ENCODE measurements around the gene SUPT3H.

The SUPT3H gene

DNA sequence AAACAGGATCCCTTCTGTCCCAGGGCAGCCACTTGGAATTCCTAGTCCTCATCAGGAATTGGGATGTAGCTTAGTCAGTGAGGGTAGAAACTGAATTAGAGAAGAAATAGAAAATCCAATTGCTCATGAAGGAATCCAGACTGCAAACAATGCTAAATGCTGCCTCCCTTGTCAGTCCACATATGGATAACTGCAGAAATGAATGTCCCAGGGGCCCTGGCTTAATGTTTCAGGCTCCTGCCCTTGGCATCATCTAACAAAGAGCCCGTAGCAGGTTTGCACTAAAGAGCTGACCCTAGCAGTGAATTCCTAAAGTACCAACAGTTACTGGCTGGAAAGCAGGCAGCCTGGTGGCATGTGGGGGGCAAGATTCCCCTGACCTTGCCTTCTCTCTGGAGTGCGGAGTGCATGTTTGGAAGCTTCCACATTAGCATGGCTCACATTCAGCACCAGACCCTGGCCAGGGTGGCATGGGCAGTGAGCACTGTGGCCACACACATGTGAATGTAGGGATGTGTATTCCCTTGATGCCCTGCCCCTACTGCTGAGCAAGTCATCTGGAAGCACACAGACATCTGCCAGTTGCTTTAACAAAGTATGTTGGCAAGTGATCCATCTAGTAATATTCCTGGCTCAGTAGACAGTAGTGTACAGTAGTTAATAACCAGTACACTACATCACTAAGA lies 595.7 kb downstream of the SUPT3H start:
- TF ChIP-seq, protein P1, sequence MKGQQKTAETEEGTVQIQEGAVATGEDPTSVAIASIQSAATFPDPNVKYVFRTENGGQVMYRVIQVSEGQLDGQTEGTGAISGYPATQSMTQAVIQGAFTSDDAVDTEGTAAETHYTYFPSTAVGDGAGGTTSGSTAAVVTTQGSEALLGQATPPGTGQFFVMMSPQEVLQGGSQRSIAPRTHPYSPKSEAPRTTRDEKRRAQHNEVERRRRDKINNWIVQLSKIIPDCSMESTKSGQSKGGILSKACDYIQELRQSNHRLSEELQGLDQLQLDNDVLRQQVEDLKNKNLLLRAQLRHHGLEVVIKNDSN (IDR thresholded peaks at IDR 0.05), result no peak
- TF ChIP-seq, protein P2, sequence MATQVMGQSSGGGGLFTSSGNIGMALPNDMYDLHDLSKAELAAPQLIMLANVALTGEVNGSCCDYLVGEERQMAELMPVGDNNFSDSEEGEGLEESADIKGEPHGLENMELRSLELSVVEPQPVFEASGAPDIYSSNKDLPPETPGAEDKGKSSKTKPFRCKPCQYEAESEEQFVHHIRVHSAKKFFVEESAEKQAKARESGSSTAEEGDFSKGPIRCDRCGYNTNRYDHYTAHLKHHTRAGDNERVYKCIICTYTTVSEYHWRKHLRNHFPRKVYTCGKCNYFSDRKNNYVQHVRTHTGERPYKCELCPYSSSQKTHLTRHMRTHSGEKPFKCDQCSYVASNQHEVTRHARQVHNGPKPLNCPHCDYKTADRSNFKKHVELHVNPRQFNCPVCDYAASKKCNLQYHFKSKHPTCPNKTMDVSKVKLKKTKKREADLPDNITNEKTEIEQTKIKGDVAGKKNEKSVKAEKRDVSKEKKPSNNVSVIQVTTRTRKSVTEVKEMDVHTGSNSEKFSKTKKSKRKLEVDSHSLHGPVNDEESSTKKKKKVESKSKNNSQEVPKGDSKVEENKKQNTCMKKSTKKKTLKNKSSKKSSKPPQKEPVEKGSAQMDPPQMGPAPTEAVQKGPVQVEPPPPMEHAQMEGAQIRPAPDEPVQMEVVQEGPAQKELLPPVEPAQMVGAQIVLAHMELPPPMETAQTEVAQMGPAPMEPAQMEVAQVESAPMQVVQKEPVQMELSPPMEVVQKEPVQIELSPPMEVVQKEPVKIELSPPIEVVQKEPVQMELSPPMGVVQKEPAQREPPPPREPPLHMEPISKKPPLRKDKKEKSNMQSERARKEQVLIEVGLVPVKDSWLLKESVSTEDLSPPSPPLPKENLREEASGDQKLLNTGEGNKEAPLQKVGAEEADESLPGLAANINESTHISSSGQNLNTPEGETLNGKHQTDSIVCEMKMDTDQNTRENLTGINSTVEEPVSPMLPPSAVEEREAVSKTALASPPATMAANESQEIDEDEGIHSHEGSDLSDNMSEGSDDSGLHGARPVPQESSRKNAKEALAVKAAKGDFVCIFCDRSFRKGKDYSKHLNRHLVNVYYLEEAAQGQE (IDR thresholded peaks at IDR 0.05; ENCODE audit: low read depth), result no peak
- TF ChIP-seq TEAD4 (IDR thresholded peaks at IDR 0.05) (no peak), ZBTB7A (IDR thresholded peaks at IDR 0.05; ENCODE audit: low read depth) (no peak), YY1 (IDR thresholded peaks at IDR 0.05; ENCODE audit: low read depth) (no peak), CREB1 (IDR thresholded peaks at IDR 0.05; ENCODE audit: low read depth) (no peak), CEBPB (IDR thresholded peaks at IDR 0.05) (no peak), RAD21 (IDR thresholded peaks at IDR 0.05; ENCODE audit: low read depth) (no peak), EGR1 (IDR thresholded peaks at IDR 0.05) (no peak), FOXM1 (IDR thresholded peaks at IDR 0.05; ENCODE audit: borderline replicate concordance, low read depth) (no peak), NFIC (IDR thresholded peaks at IDR 0.05) (no peak), EP300 (IDR thresholded peaks at IDR 0.05; ENCODE audit: borderline replicate concordance) (no peak), TCF12 (IDR thresholded peaks at IDR 0.05; ENCODE audit: low read depth) (no peak), TAF1 (IDR thresholded peaks at IDR 0.05; ENCODE audit: low read depth) (no peak)
- TF ChIP-seq, protein P3, sequence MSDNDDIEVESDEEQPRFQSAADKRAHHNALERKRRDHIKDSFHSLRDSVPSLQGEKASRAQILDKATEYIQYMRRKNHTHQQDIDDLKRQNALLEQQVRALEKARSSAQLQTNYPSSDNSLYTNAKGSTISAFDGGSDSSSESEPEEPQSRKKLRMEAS (IDR thresholded peaks at IDR 0.05), result no peak

DNA sequence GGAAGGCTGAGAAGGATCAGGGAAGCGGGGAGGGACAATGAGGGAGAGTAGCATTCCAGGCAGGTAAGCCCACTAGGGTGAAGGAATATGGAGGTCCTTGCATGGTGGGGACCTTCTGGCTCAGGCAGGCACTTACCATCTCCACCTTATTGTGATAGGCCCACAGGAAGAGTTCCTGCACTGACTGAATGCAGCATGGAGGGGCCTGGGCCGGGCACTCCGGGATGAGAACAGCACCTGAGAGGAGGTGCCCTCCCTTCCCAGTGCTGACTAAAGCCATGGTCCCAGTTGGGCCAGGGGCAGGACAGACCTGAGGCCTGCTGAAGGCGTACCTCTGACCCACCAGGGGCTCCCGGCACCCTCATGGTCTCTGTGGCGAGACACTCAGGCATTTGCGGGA lies 597.6 kb downstream of the SUPT3H start:
- TF ChIP-seq ZBTB7A (IDR thresholded peaks at IDR 0.05; ENCODE audit: low read depth), result no peak
- no peak for TF ChIP-seq EP300 (IDR thresholded peaks at IDR 0.05; ENCODE audit: borderline replicate concordance)
- no peak for TF ChIP-seq EGR1 (IDR thresholded peaks at IDR 0.05)
- TF ChIP-seq TEAD4 (IDR thresholded peaks at IDR 0.05), result no peak
- TF ChIP-seq, protein P2 (IDR thresholded peaks at IDR 0.05; ENCODE audit: low read depth), result no peak
- no peak for TF ChIP-seq RAD21 (IDR thresholded peaks at IDR 0.05; ENCODE audit: low read depth)
- no peak for TF ChIP-seq TAF1 (IDR thresholded peaks at IDR 0.05; ENCODE audit: low read depth)
- TF ChIP-seq CEBPB (IDR thresholded peaks at IDR 0.05), result no peak
- no peak for TF ChIP-seq FOXM1 (IDR thresholded peaks at IDR 0.05; ENCODE audit: borderline replicate concordance, low read depth)
- TF ChIP-seq NFIC (IDR thresholded peaks at IDR 0.05), result no peak
- no peak for TF ChIP-seq CREB1 (IDR thresholded peaks at IDR 0.05; ENCODE audit: low read depth)
- TF ChIP-seq, protein P1 (IDR thresholded peaks at IDR 0.05), result no peak
- TF ChIP-seq, protein P3 (IDR thresholded peaks at IDR 0.05), result no peak

DNA sequence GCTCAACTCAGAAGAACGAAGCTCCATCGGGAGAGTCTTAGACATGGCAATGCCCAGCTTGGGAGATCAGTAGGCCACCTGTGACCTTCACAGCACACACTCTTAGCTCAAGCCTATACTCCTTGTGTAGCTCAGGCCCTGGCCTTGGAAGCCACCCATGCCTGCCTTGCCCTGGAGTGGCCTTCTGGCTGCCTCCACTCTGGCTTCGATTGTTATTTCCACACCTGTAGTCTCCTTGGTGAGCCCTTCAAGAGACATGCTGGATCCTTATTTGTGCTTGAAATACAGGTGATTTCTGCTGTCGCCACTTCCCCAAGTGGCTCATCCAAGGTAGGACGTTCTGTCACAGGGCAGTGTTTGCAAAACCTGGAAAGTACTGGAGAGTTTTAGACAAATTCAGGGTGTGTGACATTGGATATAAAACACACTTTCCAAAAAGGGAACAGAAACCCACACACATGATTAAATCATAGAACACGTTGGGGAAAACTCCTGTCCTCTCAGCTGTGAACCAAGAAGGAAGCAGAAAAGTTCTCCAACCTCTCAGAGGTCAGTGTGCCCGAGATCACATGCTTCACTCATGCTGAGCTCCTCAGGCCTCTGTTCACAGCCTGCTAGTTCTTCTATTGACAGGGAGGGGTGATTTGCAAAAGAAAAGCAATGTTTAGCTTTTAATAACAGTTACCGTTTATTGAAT lies 598.5 kb downstream of the SUPT3H start:
- TF ChIP-seq NFIC (IDR thresholded peaks at IDR 0.05) (no peak), TCF12 (IDR thresholded peaks at IDR 0.05; ENCODE audit: low read depth) (no peak), TAF1 (IDR thresholded peaks at IDR 0.05; ENCODE audit: low read depth) (no peak), CEBPB (IDR thresholded peaks at IDR 0.05) (no peak), TEAD4 (IDR thresholded peaks at IDR 0.05) (no peak), EP300 (IDR thresholded peaks at IDR 0.05; ENCODE audit: borderline replicate concordance) (no peak), RAD21 (IDR thresholded peaks at IDR 0.05; ENCODE audit: low read depth) (no peak), EGR1 (IDR thresholded peaks at IDR 0.05) (no peak), YY1 (IDR thresholded peaks at IDR 0.05; ENCODE audit: low read depth) (no peak), CREB1 (IDR thresholded peaks at IDR 0.05; ENCODE audit: low read depth) (no peak)
- TF ChIP-seq, protein P1 (IDR thresholded peaks at IDR 0.05), result no peak
- TF ChIP-seq, protein P3 (IDR thresholded peaks at IDR 0.05), result no peak
